HL-60 (cell line): Measurements from ENCODE around the gene ZNF385A.

Experiments used
- DNase-seq, 2 experiments: peaks; one replicate each; pipeline ENCODE4 v3.0.0-alpha.2; 2010 to 2020; ENCODE audit warnings: low read depth in 1 of 2, low spot score in 1 of 2
- H3K27ac ChIP-seq: fragments of 250-450 bp; sonication (Bioruptor Pico); replicated peaks from 2 replicates; pipeline ENCODE4 v1.5.1; 2020; ENCODE audit warnings: mild to moderate bottlenecking, moderate library complexity
- H3K27me3 ChIP-seq: fragments of 250-450 bp; sonication (Bioruptor Pico); 2 replicates; pipeline ENCODE4 v1.5.1; 2021; ENCODE audit warnings: mild to moderate bottlenecking, moderate library complexity; ENCODE audit not compliant: insufficient read depth, poor library complexity, severe bottlenecking
- H3K4me3 ChIP-seq: replicated peaks from 2 replicates; pipeline ENCODE4 v1.5.1; 2011; ENCODE audit warnings: mild to moderate bottlenecking, control low read depth, low read length; ENCODE audit not compliant: insufficient read depth
- GABPA ChIP-seq: IDR thresholded peaks from 2 replicates; pipeline ENCODE4 v1.6.1; 2012; ENCODE audit warnings: low read depth
- POLR2AphosphoS5 ChIP-seq: IDR thresholded peaks from 2 replicates; pipeline ENCODE4 v1.6.1; 2012; ENCODE audit warnings: low read depth
- SPI1 ChIP-seq: IDR thresholded peaks from 2 replicates; pipeline ENCODE4 v1.6.1; 2012; ENCODE audit warnings: low read depth, mild to moderate bottlenecking, borderline replicate concordance
- TF ChIP-seq, protein P1 (sequence below): IDR thresholded peaks from 2 replicates; pipeline ENCODE4 v1.6.1; 2012; ENCODE audit warnings: low read depth; ENCODE audit not compliant: insufficient replicate concordance
- TF ChIP-seq, protein P2 (sequence below): IDR thresholded peaks from one replicate; pipeline ENCODE4 v1.5.1; 2011; ENCODE audit warnings: low read length, control low read depth, inconsistent platforms; ENCODE audit not compliant: insufficient read depth

The ZNF385A gene

DNA sequence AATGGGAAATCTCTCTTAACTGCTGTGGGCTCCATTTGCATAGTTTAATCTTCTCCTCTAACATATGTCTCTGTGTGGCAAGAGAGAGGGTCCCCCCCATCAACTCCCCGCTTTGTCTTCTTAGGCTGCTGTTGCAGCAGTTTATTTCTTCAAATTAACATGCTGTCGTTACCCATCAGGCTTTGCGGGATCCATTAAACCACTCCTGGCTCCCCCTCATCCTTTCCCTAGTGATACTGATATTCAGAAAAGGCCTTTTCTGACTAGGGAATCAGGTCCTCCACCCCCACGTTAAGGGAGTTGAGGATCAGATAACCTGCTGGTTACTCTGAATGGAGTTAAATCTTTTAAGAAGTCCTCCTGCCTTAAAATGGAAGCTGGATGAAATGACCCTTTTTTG, 35.5 kb downstream of the ZNF385A start:
- H3K4me3 ChIP-seq = no peak overlapping the region
- DNase-seq = no peak
- TF ChIP-seq POLR2AphosphoS5 (no peak), GABPA (no peak), SPI1 (no peak)
- TF ChIP-seq, protein P1, sequence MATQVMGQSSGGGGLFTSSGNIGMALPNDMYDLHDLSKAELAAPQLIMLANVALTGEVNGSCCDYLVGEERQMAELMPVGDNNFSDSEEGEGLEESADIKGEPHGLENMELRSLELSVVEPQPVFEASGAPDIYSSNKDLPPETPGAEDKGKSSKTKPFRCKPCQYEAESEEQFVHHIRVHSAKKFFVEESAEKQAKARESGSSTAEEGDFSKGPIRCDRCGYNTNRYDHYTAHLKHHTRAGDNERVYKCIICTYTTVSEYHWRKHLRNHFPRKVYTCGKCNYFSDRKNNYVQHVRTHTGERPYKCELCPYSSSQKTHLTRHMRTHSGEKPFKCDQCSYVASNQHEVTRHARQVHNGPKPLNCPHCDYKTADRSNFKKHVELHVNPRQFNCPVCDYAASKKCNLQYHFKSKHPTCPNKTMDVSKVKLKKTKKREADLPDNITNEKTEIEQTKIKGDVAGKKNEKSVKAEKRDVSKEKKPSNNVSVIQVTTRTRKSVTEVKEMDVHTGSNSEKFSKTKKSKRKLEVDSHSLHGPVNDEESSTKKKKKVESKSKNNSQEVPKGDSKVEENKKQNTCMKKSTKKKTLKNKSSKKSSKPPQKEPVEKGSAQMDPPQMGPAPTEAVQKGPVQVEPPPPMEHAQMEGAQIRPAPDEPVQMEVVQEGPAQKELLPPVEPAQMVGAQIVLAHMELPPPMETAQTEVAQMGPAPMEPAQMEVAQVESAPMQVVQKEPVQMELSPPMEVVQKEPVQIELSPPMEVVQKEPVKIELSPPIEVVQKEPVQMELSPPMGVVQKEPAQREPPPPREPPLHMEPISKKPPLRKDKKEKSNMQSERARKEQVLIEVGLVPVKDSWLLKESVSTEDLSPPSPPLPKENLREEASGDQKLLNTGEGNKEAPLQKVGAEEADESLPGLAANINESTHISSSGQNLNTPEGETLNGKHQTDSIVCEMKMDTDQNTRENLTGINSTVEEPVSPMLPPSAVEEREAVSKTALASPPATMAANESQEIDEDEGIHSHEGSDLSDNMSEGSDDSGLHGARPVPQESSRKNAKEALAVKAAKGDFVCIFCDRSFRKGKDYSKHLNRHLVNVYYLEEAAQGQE = no peak
- TF ChIP-seq, protein P2, sequence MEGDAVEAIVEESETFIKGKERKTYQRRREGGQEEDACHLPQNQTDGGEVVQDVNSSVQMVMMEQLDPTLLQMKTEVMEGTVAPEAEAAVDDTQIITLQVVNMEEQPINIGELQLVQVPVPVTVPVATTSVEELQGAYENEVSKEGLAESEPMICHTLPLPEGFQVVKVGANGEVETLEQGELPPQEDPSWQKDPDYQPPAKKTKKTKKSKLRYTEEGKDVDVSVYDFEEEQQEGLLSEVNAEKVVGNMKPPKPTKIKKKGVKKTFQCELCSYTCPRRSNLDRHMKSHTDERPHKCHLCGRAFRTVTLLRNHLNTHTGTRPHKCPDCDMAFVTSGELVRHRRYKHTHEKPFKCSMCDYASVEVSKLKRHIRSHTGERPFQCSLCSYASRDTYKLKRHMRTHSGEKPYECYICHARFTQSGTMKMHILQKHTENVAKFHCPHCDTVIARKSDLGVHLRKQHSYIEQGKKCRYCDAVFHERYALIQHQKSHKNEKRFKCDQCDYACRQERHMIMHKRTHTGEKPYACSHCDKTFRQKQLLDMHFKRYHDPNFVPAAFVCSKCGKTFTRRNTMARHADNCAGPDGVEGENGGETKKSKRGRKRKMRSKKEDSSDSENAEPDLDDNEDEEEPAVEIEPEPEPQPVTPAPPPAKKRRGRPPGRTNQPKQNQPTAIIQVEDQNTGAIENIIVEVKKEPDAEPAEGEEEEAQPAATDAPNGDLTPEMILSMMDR = no peak
- H3K27ac ChIP-seq = no peak overlapping the region
- H3K27me3 ChIP-seq = no peaks in the 10 kb centered on the region

DNA sequence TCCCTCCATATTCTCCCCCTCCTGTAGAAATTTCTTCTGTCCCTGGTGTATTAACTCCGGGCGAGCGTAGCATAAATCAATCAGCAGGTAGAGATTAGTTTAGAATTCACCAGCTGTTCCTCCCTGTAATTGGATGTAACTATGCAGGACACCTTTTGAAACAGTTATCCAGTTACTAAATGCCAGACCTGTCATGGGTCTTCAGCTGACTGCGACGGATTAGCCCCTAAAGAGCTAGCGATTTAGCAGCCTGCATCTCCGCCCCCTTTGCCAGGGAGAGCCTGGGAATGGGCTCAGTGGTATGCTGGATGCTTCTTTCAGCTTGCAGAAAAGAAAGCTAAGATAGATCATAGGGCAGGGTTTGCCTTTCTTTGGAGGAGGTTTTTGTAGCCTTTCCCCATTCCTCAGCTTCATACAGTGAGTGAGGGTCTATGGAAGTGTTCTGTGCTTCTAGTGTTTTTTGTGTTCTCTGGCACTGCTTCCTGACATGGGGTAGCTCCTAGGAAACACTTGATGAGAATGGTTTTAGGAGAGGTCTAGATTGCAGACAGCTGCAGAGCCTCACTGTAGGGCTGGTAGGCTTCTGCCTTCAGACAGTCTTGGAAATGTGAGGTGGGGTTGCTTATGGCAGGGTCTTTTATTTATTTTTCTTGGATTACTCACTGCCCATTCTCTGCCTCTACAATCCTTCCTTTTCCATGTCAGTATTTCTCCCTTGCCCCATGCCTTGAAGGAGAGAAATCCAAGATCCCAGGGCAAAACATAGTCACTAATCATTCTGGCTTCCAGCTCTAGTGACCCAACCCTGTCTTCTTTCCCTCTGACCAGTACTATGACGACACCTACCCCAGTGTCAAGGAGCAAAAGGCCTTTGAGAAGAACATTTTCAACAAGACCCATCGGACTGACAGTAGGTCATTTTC, 42.9 kb downstream of the ZNF385A start:
- Histone ChIP-seq H3K27ac (no peak overlapping the region), H3K4me3 (no peak overlapping the region), H3K27me3 (no peaks in the 10 kb centered on the region)
- TF ChIP-seq, protein P1 = no peak
- no peak for TF ChIP-seq POLR2AphosphoS5
- TF ChIP-seq, protein P2 = no peak
- no peak for TF ChIP-seq SPI1
- TF ChIP-seq GABPA = no peak
- DNase-seq = no peak

DNA sequence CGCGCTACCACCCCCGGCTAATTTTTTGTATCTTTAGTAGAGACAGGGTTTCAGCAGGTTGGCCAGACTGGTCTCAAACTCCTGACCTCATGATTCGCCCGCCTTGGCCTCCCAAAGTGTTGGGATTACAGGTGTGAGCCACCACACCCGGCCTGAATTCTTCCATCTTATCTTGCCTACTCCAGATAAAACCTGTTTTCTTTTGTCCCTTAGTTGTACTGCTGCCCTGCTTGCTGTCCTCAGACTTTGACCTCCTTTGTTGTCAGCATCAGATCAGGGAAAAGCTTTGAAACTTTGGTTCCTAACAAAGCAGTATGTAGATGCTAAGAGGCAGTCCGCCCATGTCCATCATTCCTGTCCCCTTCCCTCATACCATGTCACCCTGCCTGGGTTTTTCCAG, 43.7 kb downstream of the ZNF385A start:
- Histone ChIP-seq H3K27me3 (no peaks in the 10 kb centered on the region), H3K4me3 (no peak overlapping the region), H3K27ac (no peak overlapping the region)
- TF ChIP-seq GABPA (no peak), SPI1 (no peak), POLR2AphosphoS5 (no peak)
- TF ChIP-seq, protein P2 = no peak
- TF ChIP-seq, protein P1 = no peak
- DNase-seq = no peak
